Measurements from ENCODE around the gene CEP68.
A peak's percentile ranks its signal among the peaks of the same experiment; 100 is the strongest.
"Not testable (repeated sequence)": the region's sequence is repeated elsewhere in the genome, so short reads cannot be mapped to it uniquely, and the experiment has no call there.

Gene CEP68

DNA sequence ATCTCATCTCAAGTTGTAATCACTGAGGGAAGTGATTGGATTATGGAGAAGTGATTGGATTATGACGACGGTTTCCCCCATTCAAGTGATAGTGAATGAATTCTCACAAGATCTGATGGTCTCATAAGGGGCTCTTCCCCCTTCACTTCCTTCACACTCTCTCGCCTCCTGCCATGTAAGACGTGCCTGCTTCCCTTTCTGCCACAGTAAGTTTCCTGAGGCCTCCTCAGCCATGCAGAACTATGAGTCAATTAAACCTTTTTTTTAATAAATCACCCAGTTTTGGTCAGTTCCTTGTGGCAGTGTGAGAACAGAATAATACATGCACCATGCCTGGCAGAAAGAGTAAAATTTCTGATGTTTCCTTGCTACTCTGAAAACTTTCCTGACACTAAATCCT is 36.6 kb downstream of the CEP68 start:
- DNase-seq, result no peak

DNA sequence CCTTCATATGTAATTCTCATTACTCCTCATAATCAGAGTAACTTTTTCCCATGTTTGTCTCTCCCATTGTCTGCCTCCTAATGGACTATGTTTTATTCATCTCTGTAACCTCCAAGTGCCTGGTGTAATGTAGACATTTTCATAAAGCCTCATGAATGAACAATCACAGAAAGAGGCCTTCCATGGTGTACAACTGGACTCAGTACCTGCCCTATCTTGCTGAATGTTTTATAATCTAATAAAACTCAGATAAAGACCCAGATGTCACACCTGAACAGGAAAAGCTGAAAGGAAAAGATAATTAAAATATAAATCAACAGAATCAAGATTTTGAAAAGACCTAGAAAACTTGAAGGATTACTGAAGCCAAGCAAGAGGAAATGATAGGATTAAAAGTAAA is 37.0 kb downstream of the CEP68 start:
- DNase-seq, result no peak

DNA sequence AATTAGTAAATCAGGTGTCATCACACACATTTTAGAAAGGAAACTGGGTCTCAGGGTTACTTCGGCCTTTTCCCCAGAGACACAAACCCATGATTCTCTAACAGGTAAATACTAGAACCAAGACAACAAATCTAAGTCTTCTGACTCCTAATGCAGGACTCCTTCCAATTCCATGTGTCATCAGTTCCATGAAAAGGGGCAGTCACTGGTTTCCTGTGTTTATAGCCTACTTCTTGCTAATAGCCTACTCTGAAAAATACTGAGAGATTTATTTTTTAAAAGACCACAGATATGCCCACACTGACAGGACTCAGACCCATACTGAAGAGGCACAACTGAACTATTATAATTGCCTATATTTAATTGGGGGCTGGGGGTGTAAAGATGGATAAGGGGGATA is 40.7 kb downstream of the CEP68 start:
- DNase-seq, result no peak

DNA sequence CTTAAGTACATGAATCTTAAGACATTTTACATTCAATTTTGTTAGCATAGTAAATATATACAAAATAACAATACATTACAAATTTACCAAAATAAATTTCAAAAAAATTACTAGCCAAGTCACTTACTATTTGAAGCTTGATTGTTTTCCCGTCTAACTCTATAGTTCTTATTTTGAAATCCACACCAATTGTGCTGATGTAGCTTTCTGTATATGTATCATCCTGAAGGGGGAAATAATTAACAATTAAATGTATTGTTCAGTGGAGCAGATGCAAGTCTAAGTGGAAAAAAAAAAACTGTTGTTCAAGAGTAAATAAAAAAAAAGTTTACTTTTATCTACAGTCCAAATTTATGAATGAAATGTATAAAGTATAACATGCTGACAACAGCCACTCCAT is 41.6 kb downstream of the CEP68 start:
- no peak for DNase-seq

DNA sequence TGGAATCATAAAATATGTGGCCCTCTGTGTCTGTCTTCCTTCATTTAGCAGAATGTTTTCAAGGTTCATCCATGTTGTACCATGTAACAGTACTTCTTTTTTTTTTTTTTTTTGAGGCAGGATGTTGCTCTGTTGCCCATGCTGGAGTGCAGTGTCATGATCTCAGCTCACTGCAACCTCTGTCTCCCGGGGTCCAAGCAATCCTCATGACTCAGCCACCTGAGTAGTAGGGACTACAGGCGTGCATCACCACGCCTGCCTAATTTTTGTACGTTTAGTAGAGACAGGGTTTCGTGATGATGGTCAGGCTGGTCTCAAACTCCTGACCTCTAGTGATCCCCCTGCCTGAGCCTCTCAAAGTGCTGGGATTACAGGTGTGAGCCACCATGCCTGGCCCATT is 42.5 kb downstream of the CEP68 start:
- DNase-seq, result no peak

DNA sequence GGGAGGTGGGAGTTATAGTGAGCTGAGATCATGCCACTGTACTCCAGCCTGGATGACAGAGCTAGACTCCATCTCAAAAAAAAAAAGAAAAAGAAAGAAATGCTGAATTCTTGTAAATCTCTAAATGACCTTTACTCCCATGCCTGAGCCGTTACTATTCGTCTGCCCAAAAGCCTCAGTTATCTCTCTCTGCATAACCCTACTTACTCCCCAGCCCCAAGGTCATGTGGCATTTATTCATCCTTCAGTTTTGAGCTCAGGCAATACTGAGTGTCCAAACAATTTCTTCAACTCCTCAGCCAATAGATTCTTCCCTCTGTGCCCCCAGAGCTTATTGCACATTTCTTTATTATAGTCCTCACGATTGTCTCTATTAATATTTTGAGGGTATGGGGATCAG is 44.9 kb downstream of the CEP68 start:
- DNase-seq, result no peak

DNA sequence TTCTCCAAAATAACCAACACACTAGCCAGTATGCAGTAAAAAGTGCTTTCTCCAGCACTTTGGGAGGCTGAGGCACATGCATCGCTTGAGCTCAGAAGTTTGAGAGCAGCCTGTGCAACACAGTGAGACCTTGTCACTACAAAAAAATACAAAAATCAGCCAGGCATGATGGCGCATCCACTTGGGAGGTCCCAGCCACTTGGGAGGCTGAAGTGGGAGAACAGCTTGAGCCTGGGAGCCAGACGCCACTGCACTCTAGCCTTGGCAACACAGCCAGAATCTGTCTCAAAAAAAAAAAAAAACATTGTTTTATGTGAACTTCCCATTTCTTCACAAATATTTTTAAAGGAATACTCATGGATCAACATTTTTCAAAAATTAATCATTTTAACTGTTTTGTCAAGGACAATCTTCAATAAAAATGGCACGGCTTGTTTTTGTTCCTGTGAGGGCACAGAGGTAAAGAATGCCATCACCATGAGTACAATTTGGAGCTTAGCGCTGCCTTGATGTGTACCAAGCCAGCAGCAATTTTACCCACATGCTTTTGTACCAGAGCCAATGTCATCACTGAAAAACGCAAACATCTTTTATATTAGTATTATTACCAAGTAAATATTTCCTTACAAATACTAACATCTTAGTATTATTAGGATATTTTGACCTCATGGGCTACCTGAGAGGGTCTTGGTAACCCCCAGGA is 46.9 kb downstream of the CEP68 start:
- no peak for DNase-seq

DNA sequence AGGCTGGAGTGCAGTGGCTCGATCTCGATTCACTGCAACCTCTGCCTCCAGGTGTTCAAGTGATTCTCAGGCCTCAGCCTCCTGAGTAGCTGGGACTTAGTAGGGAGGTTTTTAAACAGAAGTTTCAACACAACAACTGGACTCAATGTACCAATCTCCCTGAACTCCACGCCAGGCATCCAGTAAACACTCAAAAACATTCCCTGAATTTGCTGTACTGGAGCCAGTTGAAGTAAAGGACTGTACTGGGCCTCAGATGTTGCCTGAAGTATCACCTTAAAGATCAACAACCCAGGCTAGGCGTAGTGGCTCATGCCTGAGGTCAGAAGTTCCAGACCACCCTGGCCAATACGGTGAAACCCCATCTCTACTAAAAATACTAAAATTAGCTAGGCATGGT is 51.3 kb downstream of the CEP68 start:
- no peak for DNase-seq

DNA sequence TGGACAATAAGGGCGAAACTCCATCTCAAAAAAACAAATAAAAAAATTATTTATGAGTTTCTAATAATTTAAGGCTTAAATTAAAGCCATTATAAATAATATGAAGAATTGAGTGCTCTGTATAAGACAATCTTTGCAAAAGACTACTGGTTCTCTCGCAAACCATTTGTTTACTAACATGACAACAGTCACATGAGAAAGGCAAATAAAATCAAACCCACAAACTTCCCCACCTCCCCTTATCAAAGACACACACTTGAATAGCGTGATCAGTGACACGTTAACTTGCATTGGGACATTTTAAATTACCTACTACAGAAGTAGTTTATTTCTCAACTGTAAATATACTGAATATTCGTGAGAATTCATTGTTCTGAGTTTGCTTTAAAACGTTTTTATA is 52.6 kb downstream of the CEP68 start:
- DNase-seq, result no peak

DNA sequence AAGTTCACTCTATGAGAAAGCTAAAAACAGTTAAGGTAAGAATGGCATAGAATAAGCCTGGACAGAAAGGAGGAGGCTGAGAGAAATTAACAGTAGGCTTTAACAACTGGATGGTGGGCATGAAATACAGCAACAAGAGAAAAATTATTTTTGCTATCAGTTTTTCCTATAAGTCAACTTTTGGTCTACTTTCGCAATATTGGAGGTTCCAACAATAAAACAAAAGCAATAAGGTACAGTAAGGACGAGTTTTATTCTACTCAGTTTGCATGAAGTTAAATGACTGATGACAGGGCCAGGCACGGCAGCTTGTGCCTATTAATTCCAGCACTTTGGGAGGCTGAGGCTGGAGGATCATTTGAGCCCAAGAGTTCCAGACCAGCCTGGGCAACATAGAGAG is 56.4 kb downstream of the CEP68 start:
- DNase-seq, result no peak

DNA sequence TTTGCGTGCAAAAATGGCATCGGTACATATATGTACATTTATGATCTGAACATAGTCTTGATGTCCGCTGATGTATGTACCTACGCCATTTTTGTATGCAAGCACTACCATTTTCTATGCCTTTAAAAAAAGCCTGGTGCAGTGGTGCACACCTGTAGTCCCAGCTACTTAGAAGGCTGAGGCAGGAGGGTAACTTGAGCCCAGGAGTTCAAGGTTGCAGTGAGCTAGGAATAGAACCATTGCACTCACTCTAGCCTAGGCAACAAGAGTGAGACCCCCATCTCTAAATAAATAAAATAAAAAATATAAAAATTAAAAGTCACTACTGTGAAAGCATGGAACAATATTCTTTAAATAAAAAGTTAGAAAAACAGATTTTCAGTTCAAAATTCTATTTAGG is 57.0 kb downstream of the CEP68 start:
- DNase-seq, result no peak

DNA sequence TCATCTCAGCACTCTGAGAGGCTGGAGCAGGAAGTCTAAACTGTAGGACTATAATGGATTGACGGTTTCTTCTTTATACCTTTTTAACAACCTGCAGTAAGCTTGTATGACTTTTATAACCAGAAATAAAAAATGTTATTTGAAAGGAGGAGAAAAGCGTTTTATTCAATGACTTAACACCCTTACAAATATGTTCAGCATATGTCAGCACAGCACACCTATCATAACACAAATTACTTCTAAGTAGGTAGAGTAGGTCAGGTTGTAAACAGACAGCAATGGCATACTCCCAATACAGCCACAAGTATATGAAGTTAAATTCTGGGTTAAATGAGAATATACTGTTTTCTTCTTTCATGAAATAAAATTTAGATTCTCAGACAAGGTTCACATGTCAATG is 57.6 kb downstream of the CEP68 start:
- no peak for DNase-seq

DNA sequence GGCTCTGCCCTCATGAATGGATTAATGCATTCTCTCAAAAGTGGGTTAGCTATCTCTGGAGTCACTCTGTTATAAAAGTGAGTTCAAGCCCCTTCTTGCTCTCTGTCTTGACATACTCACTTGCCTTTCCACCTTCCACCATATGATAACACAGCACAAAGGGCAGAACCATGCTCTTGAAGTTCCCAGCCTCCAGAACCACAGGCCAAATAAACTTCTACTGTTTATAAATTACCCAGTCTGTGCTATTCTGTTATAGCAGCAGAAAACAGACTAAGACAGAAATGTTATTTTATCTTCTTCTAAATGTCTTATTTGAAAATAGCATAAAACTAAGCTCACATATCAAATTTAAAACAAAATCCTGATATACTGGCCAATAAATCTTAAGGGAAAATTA is 58.7 kb downstream of the CEP68 start:
- no peak for DNase-seq

DNA sequence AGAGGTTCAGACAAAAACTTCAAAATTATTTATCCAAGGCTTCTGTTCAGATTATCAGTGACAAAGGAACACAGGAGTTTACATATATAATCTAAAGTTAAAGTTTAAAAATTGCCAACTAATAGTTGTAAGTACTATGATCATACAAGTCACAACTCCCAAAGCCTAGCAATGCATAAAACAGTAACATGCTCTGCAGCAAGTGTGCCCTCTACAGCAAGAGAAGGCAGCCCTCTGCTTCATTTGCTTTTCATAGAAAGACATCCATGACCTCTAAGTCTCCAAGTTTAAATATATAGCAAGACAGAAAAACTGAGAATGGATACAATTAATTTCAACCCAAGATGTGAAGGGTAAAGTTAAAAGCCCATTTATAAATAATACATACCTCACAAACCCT is 60.4 kb downstream of the CEP68 start:
- no peak for DNase-seq

DNA sequence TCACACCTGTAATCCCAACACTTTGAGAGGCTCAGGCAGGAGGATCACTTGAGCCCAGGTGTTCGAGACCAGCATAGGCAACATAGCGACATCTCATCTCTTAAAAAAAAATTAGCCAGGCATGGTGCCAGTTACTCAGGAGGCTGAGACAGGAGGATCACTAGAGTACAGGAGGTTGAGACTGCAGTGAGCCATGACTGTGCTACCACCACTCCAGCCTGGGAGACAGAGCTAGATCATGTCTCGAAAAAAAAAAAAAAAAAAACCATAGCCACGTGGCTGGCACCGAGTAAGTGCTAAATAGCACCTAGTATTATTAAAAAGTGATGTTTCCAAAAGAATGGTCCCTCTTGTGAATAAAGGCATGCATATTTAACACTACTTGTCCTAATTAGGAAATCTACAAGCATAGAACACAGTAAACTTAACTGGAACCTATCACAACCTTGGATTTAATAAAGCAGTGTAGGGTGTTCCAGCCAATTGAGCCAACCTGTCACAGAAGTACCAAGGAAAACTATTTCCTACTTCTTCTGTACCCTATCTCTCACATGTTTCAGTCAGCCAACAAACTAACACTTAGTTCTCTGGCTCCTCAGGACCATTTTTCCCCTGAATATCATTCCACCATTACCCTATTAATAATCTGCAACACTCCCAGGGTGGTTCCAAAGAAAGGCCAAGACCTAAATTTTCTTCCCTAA is 64.9 kb downstream of the CEP68 start:
- no peak for DNase-seq

DNA sequence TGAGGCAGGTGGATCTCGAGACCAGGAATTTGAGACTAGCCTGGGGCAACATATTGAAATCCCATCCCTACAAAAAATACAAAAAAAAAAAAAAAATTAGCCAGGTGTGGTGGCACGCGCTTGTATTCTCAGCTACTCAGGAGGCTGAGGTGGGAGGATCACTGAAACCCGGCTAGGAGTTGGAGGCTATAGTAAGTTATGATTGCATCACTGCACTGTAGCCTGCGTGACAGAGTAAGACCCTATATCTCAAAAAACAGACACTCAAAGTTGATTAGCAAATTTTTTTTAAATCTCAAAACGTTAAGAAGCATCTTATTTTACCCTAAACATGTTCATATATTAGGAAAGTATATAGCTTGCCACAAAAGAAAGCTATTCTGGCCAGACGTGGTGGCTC is 66.1 kb downstream of the CEP68 start:
- DNase-seq, result no peak

DNA sequence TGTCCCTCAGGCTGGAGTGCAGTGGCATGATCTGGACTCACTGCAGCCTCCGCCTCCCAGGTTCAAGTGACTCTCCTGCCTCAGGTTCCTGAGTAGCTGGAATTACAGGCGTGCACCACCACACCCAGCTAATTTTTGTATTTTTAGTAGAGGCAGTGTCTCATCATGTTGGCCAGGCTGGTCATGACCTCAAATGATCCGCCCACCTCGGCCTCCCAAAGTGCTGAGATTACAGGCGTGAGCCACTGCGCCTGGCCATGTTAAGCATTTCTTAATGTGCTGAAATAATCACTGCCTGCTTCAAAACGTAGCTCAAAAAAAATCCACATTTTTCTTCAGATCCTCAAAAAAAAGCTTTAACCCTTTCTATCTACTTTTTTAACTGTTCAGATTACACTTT is 69.2 kb downstream of the CEP68 start:
- not testable (repeated sequence) for DNase-seq

DNA sequence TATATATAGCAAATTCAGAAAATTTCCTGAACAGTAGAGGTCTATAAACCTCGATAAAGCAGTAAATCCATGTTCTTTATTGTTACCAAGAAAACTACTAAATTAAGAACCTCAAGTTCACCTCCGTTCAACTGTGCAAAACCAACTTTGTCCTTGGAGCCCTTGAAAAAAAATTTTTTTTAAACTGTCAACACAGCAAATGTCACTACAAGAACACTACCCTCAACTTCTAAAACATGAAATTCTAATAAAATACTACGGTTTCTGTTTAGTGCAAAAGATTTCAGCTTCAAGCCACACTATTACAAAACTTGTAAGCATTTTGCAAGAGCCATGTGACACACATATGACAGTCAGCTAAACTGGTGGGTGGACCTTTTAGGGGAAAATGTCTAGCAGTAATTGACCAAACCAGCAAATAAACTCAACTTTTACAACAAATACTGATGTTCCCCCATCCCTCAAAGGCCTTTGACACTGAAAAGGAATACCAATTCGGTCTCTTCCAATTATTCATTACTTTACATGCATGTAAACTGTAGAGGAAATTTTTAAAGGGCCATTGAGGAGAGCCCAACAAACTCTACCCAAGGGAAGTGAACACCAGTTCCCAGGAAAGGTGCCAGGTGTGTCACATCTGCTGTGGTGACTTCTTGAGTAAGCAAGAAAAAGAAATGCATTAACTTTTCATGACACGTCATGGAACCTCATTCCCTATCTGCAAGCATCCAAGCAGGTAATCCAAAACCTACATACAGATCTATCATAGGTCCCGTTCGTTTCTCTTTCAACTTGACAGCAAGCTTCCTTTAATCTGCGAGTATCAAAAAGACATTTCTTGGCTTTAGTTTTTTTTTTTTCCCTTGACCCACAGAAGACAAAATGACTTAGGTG is 72.3 kb downstream of the CEP68 start:
- DNase-seq, result peak; percentile 34 to 52

DNA sequence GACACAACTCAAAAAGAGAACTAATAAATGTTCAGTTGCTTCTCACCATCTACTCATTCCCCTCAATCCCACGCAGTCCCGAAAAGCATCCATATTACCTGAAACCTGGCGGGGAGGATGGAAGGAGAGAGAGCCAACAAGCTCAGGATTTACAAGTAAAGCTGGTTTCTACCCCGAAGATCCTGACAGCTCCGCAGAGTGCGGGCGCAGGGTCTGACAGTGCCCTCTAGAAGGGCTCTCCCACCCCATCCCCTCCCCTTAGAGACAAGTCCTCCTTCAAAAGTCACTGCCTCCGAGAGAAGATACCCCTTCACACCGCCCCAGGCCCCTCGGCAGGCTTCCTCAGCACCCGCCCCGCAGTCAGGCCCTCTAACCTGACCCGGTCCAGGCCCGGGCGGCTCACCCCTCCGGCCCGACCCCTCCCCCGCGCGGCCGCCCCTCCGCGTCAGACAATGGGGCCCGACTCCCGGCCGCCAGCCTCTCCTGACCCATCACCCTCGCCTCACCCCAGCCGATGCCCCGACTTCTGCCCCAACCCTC is 73.1 kb downstream of the CEP68 start:
- DNase-seq, result peak; percentile 18 to 24

DNA sequence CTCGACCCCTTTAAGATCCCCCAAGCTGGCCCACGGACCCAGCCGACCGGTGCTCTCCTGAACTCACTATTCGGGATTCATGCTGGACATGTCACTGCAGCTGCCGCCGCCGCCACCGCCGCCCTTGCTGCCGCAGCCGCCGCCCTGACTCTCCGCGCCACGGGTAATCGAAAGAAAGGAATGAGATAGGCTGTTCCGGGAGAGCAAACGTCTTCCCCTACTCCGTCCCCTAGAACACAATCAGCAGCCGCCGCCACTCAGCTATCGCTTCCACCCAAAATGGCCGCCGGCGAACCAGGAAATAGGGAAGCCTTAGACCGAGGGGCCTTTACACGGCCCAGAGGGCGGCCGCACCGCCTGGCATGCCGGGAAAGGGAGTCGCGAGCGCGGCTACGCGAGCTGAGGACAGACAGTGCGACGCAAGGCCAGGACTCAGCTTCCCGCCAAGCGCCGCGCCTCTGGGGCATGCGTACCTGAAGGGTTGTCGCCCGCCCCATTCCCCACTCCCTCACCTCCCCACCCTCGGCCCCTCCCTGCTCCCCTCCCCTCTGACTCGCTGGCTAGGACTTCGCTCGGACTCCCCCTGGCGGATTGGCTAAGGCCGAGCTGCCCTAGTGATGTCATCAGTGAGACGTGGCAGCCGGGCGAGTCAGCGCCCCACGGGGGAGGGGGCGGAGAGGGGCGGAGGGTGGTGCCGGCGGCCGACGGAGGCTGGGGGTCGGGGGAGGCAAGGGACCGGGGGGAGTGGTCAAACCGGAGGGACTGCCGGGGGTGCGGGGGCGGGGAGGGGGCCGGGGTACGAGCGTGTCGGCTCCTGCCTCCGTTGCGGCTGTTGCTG is 73.8 kb downstream of the CEP68 start, which contains the start of gene RAB1A:
Gene RAB1A, minus strand, starts transcription at position 281 of the 838 bp plus-strand sequence. Its CDS starts 191 bp downstream, at position 90.
- DNase-seq, result peak; percentile 98 to 100

DNA sequence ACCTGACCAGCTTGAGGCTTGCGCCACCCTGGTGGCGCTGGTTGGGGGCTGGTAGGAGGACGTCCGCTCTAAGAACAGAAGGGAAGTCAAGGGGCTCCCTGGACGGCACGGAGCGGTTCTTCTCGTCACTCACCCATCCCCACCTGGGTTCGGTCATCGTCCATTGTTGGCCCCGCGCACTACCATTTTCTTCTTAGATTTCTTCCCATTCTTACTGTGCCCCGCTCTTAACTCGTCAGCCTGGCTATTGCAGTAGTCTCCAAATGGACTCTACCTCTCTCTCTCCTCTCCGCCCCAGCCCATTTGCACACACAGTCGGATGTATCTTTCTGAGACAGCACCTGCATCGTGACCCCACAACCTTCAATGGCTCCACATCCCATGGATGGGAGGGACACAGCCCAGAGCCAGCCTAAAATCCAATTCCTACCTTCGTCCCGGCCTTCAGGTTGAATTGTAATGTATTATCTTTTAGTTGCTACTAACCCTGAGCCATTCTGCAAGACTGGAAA is 74.5 kb downstream of the CEP68 start:
- peak; percentile 70 to 74 for DNase-seq

DNA sequence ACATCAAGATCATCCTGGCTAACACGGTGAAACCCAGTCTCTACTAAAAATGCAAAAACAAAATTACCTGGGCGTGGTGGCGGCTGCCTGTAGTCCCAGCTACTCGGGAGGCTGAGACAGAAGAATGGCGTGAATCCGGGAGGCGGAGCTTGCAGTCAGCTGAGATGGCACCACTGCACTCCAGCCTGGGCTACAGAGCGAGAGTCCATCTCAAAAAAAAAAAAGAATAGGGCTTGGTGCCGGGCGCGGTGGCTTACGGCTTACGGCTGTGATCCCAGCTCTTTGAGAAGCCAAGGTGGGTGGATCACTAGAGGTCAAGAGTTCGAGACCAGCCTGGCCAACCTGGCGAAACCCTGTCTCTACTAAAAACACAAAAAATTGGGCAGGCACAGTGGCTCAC is 76.7 kb downstream of the CEP68 start:
- not testable (repeated sequence) for DNase-seq

Measured in Kasumi-1 (cell line).